Left ventricle myocardium inferior (tissue), 1 donor: ENCODE measurements around the gene IQCE. TPM values are rescaled to one million over a fixed set of nuclear protein-coding genes. Genes with fewer than 3 reads are reported as not detected.

Experiments
- DNase-seq: peaks from one replicate; pipeline ENCODE4 v3.0.0-alpha.2; 2020
- H3K27ac ChIP-seq: fragments of 200-600 bp; replicated peaks from 2 replicates; pipeline ENCODE4 v1.8.0; 2021
- H3K27me3 ChIP-seq: fragments of 200-600 bp; 2 replicates; pipeline ENCODE4 v1.8.0; 2021; ENCODE audit warnings: low read depth
- H3K36me3 ChIP-seq: fragments of 200-600 bp; 2 replicates; pipeline ENCODE4 v1.8.0; 2021
- H3K4me1 ChIP-seq: fragments of 200-600 bp; 2 replicates; pipeline ENCODE4 v1.8.0; 2021
- H3K4me3 ChIP-seq: fragments of 200-600 bp; 2 replicates; pipeline ENCODE4 v1.8.0; 2021; ENCODE audit warnings: mild to moderate bottlenecking, moderate library complexity
- H3K9me3 ChIP-seq: fragments of 200-600 bp; replicated peaks from 2 replicates; pipeline ENCODE4 v1.8.0; 2021
- CTCF ChIP-seq: fragments of 200-600 bp; IDR thresholded peaks from 2 replicates; pipeline ENCODE4 v1.8.0; 2021; ENCODE audit warnings: antibody characterized with exemption, mild to moderate bottlenecking, borderline replicate concordance
- intact Hi-C: fragments of 100-400 bp; cut with micrococcal nuclease; formaldehyde crosslinking; loops from one replicate; pipeline ENCODE4 v1.11.0; 2022
- total RNA-seq: library from RNA; stranded (reverse); fragmentation: NEBNext Ultra II Directional; extraction: Animal tissue kit (Norgen Biotek cat#: 25700); gene quantifications from one replicate; pipeline ENCODE4 v1.2.1, GENCODE V29; 2021
- donor health status: DM: no; HTN: yes; CAD: no; lungs with severe emphysema.

The IQCE gene
- total RNA-seq, 1 donor from 2014 or later, result 11.5 TPM

- Histone ChIP-seq H3K4me1 (no peaks in the 10 kb centered on the region), H3K27me3 (no peaks in the 10 kb centered on the region), H3K36me3 (peaks cover 32% of the 10 kb centered on the region), H3K9me3 (no peaks in the 10 kb centered on the region), H3K27ac (no peak overlapping the region), H3K4me3 (no peak overlapping the region)
- intact Hi-C loops, result no loop called here
- TF ChIP-seq CTCF, result no peak
- no peak for DNase-seq
These were observed 23.4 kb downstream of the IQCE start for GRCh38 chr7:2582006-2582735.

- no peaks in the 10 kb centered on the region for H3K27me3 ChIP-seq
- no peak for TF ChIP-seq CTCF
- H3K4me1 ChIP-seq, result no peaks in the 10 kb centered on the region
- H3K36me3 ChIP-seq, result peaks cover 29% of the 10 kb centered on the region
- H3K4me3 ChIP-seq, result no peak overlapping the region
- H3K9me3 ChIP-seq, result no peaks in the 10 kb centered on the region
- intact Hi-C loops, result no loop called here
- DNase-seq, result no peak
- H3K27ac ChIP-seq, result no peak overlapping the region
These were observed 25.2 kb downstream of the IQCE start for GRCh38 chr7:2583798-2584580.

- no peak overlapping the region for H3K4me3 ChIP-seq
- no peak for DNase-seq
- H3K9me3 ChIP-seq, result no peaks in the 10 kb centered on the region
- peaks cover 39% of the 10 kb centered on the region for H3K36me3 ChIP-seq
- no peak for TF ChIP-seq CTCF
- H3K27ac ChIP-seq, result no peak overlapping the region
- no peaks in the 10 kb centered on the region for H3K27me3 ChIP-seq
- no peaks in the 10 kb centered on the region for H3K4me1 ChIP-seq
- intact Hi-C loops, result no loop called here
These were observed 26.7 kb downstream of the IQCE start for GRCh38 chr7:2585446-2585845.

- no peak for TF ChIP-seq CTCF
- Histone ChIP-seq H3K4me3 (no peak overlapping the region), H3K9me3 (no peaks in the 10 kb centered on the region), H3K36me3 (peaks cover 48% of the 10 kb centered on the region), H3K27ac (no peak overlapping the region), H3K27me3 (no peaks in the 10 kb centered on the region), H3K4me1 (no peaks in the 10 kb centered on the region)
- intact Hi-C loops, result no loop called here
- no peak for DNase-seq
These were observed 27.7 kb downstream of the IQCE start for GRCh38 chr7:2586326-2587020.

- DNase-seq, result no peak
- Histone ChIP-seq H3K9me3 (no peaks in the 10 kb centered on the region), H3K27me3 (no peaks in the 10 kb centered on the region), H3K36me3 (peaks cover 53% of the 10 kb centered on the region), H3K27ac (no peak overlapping the region), H3K4me3 (no peak overlapping the region), H3K4me1 (no peaks in the 10 kb centered on the region)
- no peak for TF ChIP-seq CTCF
- intact Hi-C loops, result no loop called here
These were observed 28.4 kb downstream of the IQCE start for GRCh38 chr7:2587134-2587533.
